ENCODE results near the gene RTEL1.
"Not testable (repeated sequence)": the region's sequence is repeated elsewhere in the genome, so short reads cannot be mapped to it uniquely, and the experiment has no call there.

The RTEL1 gene

GRCh38 chr20:63627129-63627750, 30.9 kb upstream of the RTEL1 start:
- peak; percentile 86 for DNase-seq (ENCODE audit: low read depth)

GRCh38 chr20:63627751-63628245, 30.3 kb upstream of the RTEL1 start:
- no peak for DNase-seq (ENCODE audit: low read depth)

GRCh38 chr20:63628246-63628975, 29.7 kb upstream of the RTEL1 start:
- DNase-seq (ENCODE audit: low read depth), result no peak

DNA sequence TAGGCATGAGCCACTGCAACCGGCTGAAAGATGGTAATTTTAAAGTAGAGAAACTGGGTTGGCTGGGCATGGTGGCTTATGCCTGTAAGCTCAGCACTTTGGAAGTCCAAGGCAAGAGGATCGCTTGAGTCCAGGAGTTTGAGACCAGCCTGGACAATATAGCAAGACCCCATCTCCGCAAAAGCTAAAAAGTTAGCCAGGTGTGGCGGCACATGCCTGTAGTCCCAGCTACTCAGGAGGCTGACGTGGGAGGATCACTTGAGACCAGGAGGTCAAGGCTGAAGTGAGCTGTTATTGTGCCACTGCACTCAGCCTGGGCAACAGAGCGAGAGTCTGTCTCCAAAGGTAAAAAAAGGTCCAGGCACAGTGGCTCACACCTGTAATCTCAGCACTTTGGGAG, 27.2 kb upstream of the RTEL1 start:
- not testable (repeated sequence) for DNase-seq (ENCODE audit: low read depth)

DNA sequence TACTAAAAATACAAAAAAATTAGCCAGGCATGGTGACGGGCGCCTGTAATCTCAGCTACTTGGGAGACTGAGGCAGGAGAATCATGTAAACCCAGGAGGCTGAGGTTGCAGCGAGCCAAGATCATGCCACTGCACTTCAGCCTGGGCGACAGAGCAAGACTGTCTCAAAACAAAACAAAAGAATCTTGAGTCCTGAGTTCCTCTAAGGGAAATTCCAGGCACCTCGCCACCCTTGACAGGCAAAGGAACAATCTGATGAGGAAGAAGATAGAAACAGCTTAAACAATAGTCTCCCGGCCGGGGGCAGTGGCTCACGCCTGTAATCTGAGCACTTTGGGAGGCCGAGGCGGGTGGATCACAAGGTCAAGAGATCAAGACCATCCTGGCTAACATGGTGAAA, 26.7 kb upstream of the RTEL1 start:
- not testable (repeated sequence) for DNase-seq (ENCODE audit: low read depth)

DNA sequence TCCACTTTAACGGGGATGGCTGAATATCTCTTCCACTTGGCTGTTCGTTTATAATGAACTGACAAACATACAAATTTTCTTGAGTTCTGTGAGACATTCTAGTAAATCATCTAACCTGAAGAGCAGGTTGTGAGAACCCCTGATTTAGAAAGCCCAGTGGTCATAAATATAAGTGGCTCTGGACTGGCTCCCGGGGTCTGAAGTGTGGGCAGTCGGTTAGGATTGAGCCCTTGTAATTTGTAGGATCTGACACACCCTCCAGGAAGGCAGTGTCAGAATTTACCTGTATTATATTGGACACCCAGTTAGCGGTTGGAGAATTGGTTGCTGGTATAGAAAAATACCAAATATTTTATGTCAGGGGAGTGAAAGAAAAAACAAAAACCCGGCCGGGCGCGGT, 24.4 kb upstream of the RTEL1 start:
- no peak for DNase-seq (ENCODE audit: low read depth)

GRCh38 chr20:63635431-63636141, 22.5 kb upstream of the RTEL1 start:
- peak; percentile 50 for DNase-seq (ENCODE audit: low read depth)

GRCh38 chr20:63636752-63637628, 21.1 kb upstream of the RTEL1 start:
- DNase-seq (ENCODE audit: low read depth), result no peak

GRCh38 chr20:63639093-63639975, 18.8 kb upstream of the RTEL1 start:
- peak; percentile 61 for DNase-seq (ENCODE audit: low read depth)

DNA sequence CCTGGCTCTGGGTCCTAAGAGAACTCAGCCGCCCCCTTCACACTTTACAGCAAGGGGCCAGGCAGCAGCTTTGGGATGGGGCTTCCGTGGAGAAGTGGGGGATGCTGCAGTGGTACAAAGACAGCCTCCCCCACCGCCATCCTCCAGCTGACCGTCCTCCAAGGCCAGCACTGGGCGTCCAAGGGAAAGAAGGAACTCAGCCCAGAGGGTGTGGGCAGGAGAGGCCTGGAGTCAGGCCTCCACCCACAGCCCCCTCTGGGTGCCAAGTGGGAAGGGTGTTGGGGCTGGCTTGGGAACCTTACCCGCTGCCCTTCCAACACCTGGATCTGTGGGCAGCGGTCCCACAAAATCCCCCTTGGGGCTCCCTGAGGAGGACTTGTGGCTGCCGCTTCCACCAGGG, 18.0 kb upstream of the RTEL1 start:
- DNase-seq (ENCODE audit: low read depth), result no peak

DNA sequence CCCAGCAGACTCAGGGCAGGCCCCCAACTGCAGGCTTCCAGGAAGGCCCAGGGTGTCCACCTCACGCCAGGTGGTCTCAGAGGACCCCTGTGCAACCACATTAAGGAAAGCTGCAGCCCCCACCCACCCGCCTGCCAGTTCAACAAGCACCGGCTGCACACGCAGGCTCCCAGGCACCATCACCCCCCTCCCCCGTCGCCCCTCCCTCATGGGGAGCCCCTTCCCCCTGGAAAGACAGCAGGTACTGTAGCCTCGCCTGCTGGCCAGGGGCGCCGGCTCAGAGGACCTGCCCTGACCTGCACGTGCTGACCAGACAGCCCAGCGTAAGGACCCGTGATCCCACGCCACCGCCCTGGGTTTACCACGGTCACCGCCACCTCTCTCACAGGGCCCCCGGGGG, 17.4 kb upstream of the RTEL1 start:
- not testable (repeated sequence) for DNase-seq (ENCODE audit: low read depth)

DNA sequence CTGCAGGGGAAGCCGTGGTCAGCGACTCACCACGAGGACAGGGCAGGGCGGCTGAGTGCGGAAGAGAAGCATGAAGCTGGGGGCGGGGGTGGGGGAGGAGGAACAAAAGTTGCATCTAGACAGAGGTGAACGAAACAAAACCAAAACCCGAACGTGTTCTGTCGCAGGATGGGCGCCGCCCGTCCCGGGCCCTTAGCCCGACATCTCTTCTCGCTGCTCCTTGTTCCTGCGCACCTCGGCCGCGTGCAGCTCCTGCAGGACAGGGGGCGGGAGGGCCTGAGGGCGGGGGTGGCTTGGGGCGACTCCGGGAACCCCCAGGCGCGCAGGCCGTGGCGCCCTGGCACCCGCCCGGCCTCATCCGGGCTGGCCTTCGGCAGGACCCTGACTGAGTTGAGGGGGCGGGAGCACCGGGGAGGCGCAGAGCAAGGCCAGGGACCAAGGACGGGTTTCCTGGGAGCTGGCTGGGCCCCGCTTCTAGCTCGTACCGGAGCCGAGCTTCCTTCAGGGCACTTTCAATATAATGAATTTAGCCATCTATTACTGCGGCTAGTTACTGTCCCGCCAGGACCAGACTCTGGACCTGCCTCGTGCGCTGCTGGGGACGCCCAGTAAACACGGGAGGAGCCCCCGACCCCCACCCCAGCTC, 16.8 kb upstream of the RTEL1 start:
- no peak for DNase-seq (ENCODE audit: low read depth)

DNA sequence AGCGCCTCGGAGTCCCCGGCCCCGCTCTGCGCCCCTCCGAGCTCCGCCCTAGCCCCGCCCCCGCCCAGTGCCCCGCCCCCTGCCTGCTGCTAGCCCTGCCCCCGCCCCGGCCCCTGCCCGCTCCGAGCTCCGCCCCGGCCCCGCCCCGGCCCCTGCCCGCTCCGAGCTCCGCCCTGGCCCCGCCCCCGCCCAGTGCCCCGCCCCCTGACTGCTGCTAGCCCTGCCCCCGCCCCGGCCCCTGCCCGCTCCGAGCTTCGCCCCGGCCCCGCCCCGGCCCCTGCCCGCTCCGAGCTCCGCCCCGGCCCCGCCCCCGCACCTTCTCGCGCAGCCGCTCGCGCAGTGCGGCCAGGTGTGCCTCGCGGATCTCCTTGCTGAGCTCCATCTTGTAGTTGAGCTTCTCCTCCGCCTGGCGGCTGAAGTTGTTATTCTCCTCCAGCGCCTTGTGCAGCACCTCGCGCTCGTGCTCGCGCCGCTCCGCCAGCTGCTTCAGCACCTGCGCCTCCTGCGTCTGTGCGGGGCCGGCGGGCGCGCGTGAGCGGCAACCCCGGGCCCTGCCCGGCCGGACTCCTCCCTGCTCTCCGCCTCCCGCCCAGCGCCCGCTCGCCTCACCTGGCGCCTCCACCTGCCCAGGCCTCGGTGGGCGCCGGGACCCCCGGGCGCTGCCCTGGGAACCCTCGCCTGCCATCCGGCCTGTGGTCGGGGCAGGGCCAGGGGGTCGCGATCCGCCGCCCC, 16.2 kb upstream of the RTEL1 start:
- DNase-seq (ENCODE audit: low read depth), result peak; percentile 93

GRCh38 chr20:63642527-63643247, 15.4 kb upstream of the RTEL1 start:
- no peak for DNase-seq (ENCODE audit: low read depth)

- no peak for DNase-seq (ENCODE audit: low read depth)
Measured at GRCh38 chr20:63643499-63643898, 14.6 kb upstream of the RTEL1 start.

DNA sequence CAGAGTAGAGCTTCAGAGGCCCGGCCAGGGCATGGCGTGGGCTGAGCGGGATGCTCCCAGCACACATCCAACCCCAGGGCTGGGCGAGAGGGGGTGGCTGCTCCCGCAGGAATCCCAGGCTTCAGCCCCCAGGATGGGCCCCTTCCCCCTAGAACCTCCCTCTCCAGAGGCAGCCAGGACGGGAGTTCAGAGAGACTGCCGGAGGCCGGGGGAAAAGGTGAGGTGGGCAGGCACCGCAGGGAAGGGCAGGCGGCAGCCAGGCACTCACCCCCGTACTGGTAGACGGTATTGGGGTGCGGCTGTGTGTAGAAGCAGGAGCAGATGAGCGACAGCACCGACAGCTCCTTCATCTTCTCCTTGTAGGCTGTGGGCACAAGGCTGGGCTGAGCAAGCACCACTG, 14.2 kb upstream of the RTEL1 start:
- DNase-seq (ENCODE audit: low read depth), result no peak

DNA sequence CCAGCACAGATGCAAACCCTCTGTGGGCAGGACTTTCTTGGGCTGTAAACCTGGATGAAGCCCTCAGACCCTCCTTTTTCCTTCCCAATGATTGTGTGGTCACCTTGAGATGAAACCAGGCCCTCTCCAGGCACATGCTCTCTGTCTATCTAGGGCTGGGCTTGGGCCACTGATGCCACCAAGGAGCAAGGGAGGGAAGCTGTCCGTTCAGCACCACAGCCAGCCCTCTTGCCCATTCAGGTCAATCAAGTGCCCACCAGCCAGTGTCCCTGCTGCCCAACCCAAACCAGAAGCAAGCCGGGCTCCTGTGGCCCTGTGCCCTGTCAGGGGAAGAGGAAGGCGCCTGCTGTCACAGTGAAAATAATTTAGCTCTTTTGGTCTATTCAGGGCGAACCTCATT, 12.9 kb upstream of the RTEL1 start:
- DNase-seq (ENCODE audit: low read depth), result no peak

GRCh38 chr20:63648190-63648589, 9.9 kb upstream of the RTEL1 start:
- DNase-seq (ENCODE audit: low read depth), result no peak

Measured in stimulated activated CD8-positive, alpha-beta memory T cell treated with anti-CD3 and anti-CD28 coated beads, Interleukin-4, amount 100 ng/mL, for 24 hours (primary cell).